Measurements from ENCODE around the gene SPAG16.

Gene SPAG16

GRCh38 chr2:213425618-213426017 is 141.4 kb downstream of the SPAG16 start:
- Histone ChIP-seq H3K4me2 (ENCODE audit: low read length) (no peak overlapping the region), H3K9me2 (ENCODE audit: low read depth, low read length) (no peaks in the 10 kb centered on the region), H3K4me1 (ENCODE audit: insufficient read depth, low read length, severe bottlenecking) (no peaks in the 10 kb centered on the region), H3F3A (ENCODE audit: insufficient read depth, low read length) (no peaks in the 10 kb centered on the region), H3K79me2 (ENCODE audit: insufficient read depth, low read length) (no peaks in the 10 kb centered on the region), H3K9ac (ENCODE audit: low read length) (no peak overlapping the region), H3K36me3 (ENCODE audit: insufficient read depth, low read length) (no peaks in the 10 kb centered on the region), H3K9me3 (ENCODE audit: low read length) (no peaks in the 10 kb centered on the region), H2AFZ (ENCODE audit: low read length) (no peak overlapping the region), H3K4me3 (ENCODE audit: low read depth, low read length, poor library complexity, severe bottlenecking) (no peak overlapping the region), H3K27me3 (ENCODE audit: insufficient read depth, low read length) (no peaks in the 10 kb centered on the region), H3K27ac (ENCODE audit: low read depth, low read length, poor library complexity, severe bottlenecking) (no peak overlapping the region), H4K20me1 (ENCODE audit: insufficient read depth, low read length) (no peaks in the 10 kb centered on the region)
- TF ChIP-seq CTCF (IDR thresholded peaks at IDR 0.05; ENCODE audit: low read length) (no peak), EZH2 (IDR thresholded peaks at IDR 0.05; ENCODE audit: borderline replicate concordance, low read length) (no peak)

GRCh38 chr2:213429516-213429915 is 145.3 kb downstream of the SPAG16 start:
- Histone ChIP-seq H3K36me3 (ENCODE audit: insufficient read depth, low read length) (no peaks in the 10 kb centered on the region), H3K9ac (ENCODE audit: low read length) (no peak overlapping the region), H4K20me1 (ENCODE audit: insufficient read depth, low read length) (no peaks in the 10 kb centered on the region), H3K79me2 (ENCODE audit: insufficient read depth, low read length) (no peaks in the 10 kb centered on the region), H3K9me2 (ENCODE audit: low read depth, low read length) (no peaks in the 10 kb centered on the region), H3F3A (ENCODE audit: insufficient read depth, low read length) (no peaks in the 10 kb centered on the region), H2AFZ (ENCODE audit: low read length) (no peak overlapping the region), H3K4me1 (ENCODE audit: insufficient read depth, low read length, severe bottlenecking) (no peaks in the 10 kb centered on the region), H3K4me2 (ENCODE audit: low read length) (no peak overlapping the region), H3K27me3 (ENCODE audit: insufficient read depth, low read length) (no peaks in the 10 kb centered on the region), H3K9me3 (ENCODE audit: low read length) (no peaks in the 10 kb centered on the region), H3K27ac (ENCODE audit: low read depth, low read length, poor library complexity, severe bottlenecking) (no peak overlapping the region), H3K4me3 (ENCODE audit: low read depth, low read length, poor library complexity, severe bottlenecking) (no peak overlapping the region)
- TF ChIP-seq EZH2 (IDR thresholded peaks at IDR 0.05; ENCODE audit: borderline replicate concordance, low read length) (no peak), CTCF (IDR thresholded peaks at IDR 0.05; ENCODE audit: low read length) (no peak)

GRCh38 chr2:213443921-213444320 is 159.7 kb downstream of the SPAG16 start:
- Histone ChIP-seq H3K9ac (ENCODE audit: low read length) (no peak overlapping the region), H3K4me2 (ENCODE audit: low read length) (no peak overlapping the region), H3K4me3 (ENCODE audit: low read depth, low read length, poor library complexity, severe bottlenecking) (no peak overlapping the region), H3K27me3 (ENCODE audit: insufficient read depth, low read length) (no peaks in the 10 kb centered on the region), H3K9me2 (ENCODE audit: low read depth, low read length) (no peaks in the 10 kb centered on the region), H3K4me1 (ENCODE audit: insufficient read depth, low read length, severe bottlenecking) (no peaks in the 10 kb centered on the region), H3K79me2 (ENCODE audit: insufficient read depth, low read length) (no peaks in the 10 kb centered on the region), H3K36me3 (ENCODE audit: insufficient read depth, low read length) (no peaks in the 10 kb centered on the region), H3K9me3 (ENCODE audit: low read length) (no peaks in the 10 kb centered on the region; the same call in 1 of the 2 replicates), H2AFZ (ENCODE audit: low read length) (no peak overlapping the region), H3F3A (ENCODE audit: insufficient read depth, low read length) (no peaks in the 10 kb centered on the region), H4K20me1 (ENCODE audit: insufficient read depth, low read length) (no peaks in the 10 kb centered on the region), H3K27ac (ENCODE audit: low read depth, low read length, poor library complexity, severe bottlenecking) (no peak overlapping the region)
- TF ChIP-seq CTCF (IDR thresholded peaks at IDR 0.05; ENCODE audit: low read length) = no peak
- TF ChIP-seq EZH2 (IDR thresholded peaks at IDR 0.05; ENCODE audit: borderline replicate concordance, low read length) = no peak

Measured in OCI-LY1 (cell line).